Measurements from ENCODE around the gene RFT1. TPM values are rescaled to one million over a fixed set of nuclear protein-coding genes. Genes with fewer than 3 reads are reported as not detected.

Gene RFT1
- total RNA-seq, 1 experiment from 2014 or later: 33.6 TPM

DNA sequence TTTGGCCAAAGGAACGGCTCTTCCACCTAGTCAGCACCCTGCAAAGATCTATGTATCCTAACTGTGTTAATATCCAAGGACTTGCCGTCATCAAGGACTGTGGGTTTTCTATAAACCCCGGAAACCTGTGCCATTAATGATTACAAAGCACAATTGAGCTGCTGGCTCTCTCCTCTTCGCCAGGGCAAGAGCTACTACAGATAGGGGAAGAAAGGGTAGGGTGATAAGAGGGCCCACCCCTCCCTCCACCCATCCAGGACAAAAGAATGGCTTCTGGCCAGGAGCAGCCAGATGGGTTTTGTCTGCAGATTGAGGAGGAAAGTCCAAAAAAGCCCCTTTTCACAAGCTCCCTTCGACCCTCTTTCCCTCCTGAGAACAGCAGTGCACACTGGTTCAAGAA lies 9.9 kb downstream of the RFT1 start:
- Histone ChIP-seq H3K9me2 (ENCODE audit: insufficient read depth) (no peaks in the 10 kb centered on the region), H4K20me1 (ENCODE audit: insufficient read depth) (no peaks in the 10 kb centered on the region), H3K4me2 (ENCODE audit: low read length) (no peak overlapping the region), H3K4me3 (replicated peaks in 1 of 2; ENCODE audit: low read depth in 1 of 2, low read length in 2 of 2) (no peak overlapping the region), H2AFZ (ENCODE audit: low read depth, low read length, poor library complexity, severe bottlenecking) (no peak overlapping the region), H3K4me1 (ENCODE audit: control insufficient read depth in 1 of 2, insufficient read depth in 2 of 2, low read length in 2 of 2) (no peaks in the 10 kb centered on the region), H3K27me3 (ENCODE audit: insufficient read depth, low read length) (no peaks in the 10 kb centered on the region), H3K27ac (ENCODE audit: low read depth, low read length) (no peak overlapping the region), H3K36me3 (ENCODE audit: control insufficient read depth in 1 of 2, insufficient read depth in 2 of 2, low read length in 2 of 2) (peaks cover 43 to 53% of the 10 kb centered on the region in 2 experiments; a peak in 3 of 4 replicates), H3K9me3 (ENCODE audit: control insufficient read depth in 1 of 2, insufficient read depth in 1 of 2, low read depth in 1 of 2, low read length in 2 of 2) (no peaks in the 10 kb centered on the region), H3K79me2 (ENCODE audit: insufficient read depth, low read length) (no peaks in the 10 kb centered on the region), H3K9ac (ENCODE audit: low read length) (no peak overlapping the region)
- no peak for TF ChIP-seq ZNF274 (IDR thresholded peaks at IDR 0.05; ENCODE audit: low read depth, low read length)
- TF ChIP-seq ELF1 (IDR thresholded peaks at IDR 0.05; ENCODE audit: borderline replicate concordance, low read depth): no peak
- no peak for TF ChIP-seq CEBPB (IDR thresholded peaks at IDR 0.05; ENCODE audit: low read depth)
- no peak for TF ChIP-seq MAX (IDR thresholded peaks at IDR 0.05)
- DNase-seq (ENCODE audit: low read depth, low spot score) (no peak), ATAC-seq (no peak)
- RAD21 ChIA-PET (ENCODE audit: low non-redundant PET in 1 of 2, low total read pairs in 2 of 2, uncharacterized antibody in 2 of 2, unreplicated experiment in 2 of 2): no interaction called here
- intact Hi-C loops (cut with micrococcal nuclease): no loop called here
- BruUV-seq (replicated peaks): no TSS peak
- POLR2A ChIA-PET: no interaction called here
- CTCF ChIA-PET: interaction anchor here (1.8 kb wide), 1 partner anchor 14 kb away, joined by 5 read pairs; no protein-coding TSS in a partner anchor

- ATAC-seq (no peak), DNase-seq (ENCODE audit: low read depth, low spot score) (no peak)
- BruUV-seq (replicated peaks): no TSS peak
- Histone ChIP-seq H3K9me3 (ENCODE audit: control insufficient read depth in 1 of 2, insufficient read depth in 1 of 2, low read depth in 1 of 2, low read length in 2 of 2) (no peaks in the 10 kb centered on the region), H3K79me2 (ENCODE audit: insufficient read depth, low read length) (no peaks in the 10 kb centered on the region), H3K4me3 (replicated peaks in 1 of 2; ENCODE audit: low read depth in 1 of 2, low read length in 2 of 2) (no peak overlapping the region), H3K4me2 (ENCODE audit: low read length) (no peak overlapping the region), H3K27ac (ENCODE audit: low read depth, low read length) (no peak overlapping the region), H3K27me3 (ENCODE audit: insufficient read depth, low read length) (no peaks in the 10 kb centered on the region), H3K36me3 (ENCODE audit: control insufficient read depth in 1 of 2, insufficient read depth in 2 of 2, low read length in 2 of 2) (peaks cover 29 to 36% of the 10 kb centered on the region in 2 experiments; a peak in 3 of 4 replicates), H3K9me2 (ENCODE audit: insufficient read depth) (no peaks in the 10 kb centered on the region), H2AFZ (ENCODE audit: low read depth, low read length, poor library complexity, severe bottlenecking) (no peak overlapping the region), H4K20me1 (ENCODE audit: insufficient read depth) (no peaks in the 10 kb centered on the region), H3K4me1 (ENCODE audit: control insufficient read depth in 1 of 2, insufficient read depth in 2 of 2, low read length in 2 of 2) (no peaks in the 10 kb centered on the region), H3K9ac (ENCODE audit: low read length) (no peak overlapping the region)
- ChIA-PET CTCF (interaction anchor here (1.1 kb wide), 1 partner anchor 128 kb away, joined by 3 read pairs; no protein-coding TSS in a partner anchor), POLR2A (no interaction called here), RAD21 (ENCODE audit: low non-redundant PET in 1 of 2, low total read pairs in 2 of 2, uncharacterized antibody in 2 of 2, unreplicated experiment in 2 of 2) (no interaction called here)
- intact Hi-C loops (cut with micrococcal nuclease): loop anchor here (10.0 kb wide), 1 partner anchor 598 kb away; no protein-coding TSS in a partner anchor
- TF ChIP-seq ZBTB33 (IDR thresholded peaks at IDR 0.05; ENCODE audit: extremely low read depth, insufficient replicate concordance, low read length) (no peak), CBX3 (IDR thresholded peaks at IDR 0.05; ENCODE audit: low read depth) (no peak), SRF (IDR thresholded peaks at IDR 0.05; ENCODE audit: low read depth) (no peak), JUND (IDR thresholded peaks at IDR 0.05) (no peak), POLR2AphosphoS5 (IDR thresholded peaks at IDR 0.05; ENCODE audit: low read depth, low read length) (no peak), TCF7L2 (IDR thresholded peaks at IDR 0.05; ENCODE audit: borderline replicate concordance, extremely low read depth, insufficient read depth, insufficient read length) (no peak), POLR2A (IDR thresholded peaks at IDR 0.05; ENCODE audit: borderline replicate concordance, extremely low read depth, insufficient read depth, insufficient read length) (no peak), ZNF274 (IDR thresholded peaks at IDR 0.05; ENCODE audit: low read depth, low read length) (no peak)
- TF ChIP-seq, protein P1, sequence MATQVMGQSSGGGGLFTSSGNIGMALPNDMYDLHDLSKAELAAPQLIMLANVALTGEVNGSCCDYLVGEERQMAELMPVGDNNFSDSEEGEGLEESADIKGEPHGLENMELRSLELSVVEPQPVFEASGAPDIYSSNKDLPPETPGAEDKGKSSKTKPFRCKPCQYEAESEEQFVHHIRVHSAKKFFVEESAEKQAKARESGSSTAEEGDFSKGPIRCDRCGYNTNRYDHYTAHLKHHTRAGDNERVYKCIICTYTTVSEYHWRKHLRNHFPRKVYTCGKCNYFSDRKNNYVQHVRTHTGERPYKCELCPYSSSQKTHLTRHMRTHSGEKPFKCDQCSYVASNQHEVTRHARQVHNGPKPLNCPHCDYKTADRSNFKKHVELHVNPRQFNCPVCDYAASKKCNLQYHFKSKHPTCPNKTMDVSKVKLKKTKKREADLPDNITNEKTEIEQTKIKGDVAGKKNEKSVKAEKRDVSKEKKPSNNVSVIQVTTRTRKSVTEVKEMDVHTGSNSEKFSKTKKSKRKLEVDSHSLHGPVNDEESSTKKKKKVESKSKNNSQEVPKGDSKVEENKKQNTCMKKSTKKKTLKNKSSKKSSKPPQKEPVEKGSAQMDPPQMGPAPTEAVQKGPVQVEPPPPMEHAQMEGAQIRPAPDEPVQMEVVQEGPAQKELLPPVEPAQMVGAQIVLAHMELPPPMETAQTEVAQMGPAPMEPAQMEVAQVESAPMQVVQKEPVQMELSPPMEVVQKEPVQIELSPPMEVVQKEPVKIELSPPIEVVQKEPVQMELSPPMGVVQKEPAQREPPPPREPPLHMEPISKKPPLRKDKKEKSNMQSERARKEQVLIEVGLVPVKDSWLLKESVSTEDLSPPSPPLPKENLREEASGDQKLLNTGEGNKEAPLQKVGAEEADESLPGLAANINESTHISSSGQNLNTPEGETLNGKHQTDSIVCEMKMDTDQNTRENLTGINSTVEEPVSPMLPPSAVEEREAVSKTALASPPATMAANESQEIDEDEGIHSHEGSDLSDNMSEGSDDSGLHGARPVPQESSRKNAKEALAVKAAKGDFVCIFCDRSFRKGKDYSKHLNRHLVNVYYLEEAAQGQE (IDR thresholded peaks at IDR 0.05; ENCODE audit: low read depth): no peak
- TF ChIP-seq, protein P2, sequence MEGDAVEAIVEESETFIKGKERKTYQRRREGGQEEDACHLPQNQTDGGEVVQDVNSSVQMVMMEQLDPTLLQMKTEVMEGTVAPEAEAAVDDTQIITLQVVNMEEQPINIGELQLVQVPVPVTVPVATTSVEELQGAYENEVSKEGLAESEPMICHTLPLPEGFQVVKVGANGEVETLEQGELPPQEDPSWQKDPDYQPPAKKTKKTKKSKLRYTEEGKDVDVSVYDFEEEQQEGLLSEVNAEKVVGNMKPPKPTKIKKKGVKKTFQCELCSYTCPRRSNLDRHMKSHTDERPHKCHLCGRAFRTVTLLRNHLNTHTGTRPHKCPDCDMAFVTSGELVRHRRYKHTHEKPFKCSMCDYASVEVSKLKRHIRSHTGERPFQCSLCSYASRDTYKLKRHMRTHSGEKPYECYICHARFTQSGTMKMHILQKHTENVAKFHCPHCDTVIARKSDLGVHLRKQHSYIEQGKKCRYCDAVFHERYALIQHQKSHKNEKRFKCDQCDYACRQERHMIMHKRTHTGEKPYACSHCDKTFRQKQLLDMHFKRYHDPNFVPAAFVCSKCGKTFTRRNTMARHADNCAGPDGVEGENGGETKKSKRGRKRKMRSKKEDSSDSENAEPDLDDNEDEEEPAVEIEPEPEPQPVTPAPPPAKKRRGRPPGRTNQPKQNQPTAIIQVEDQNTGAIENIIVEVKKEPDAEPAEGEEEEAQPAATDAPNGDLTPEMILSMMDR (IDR thresholded peaks at IDR 0.05 in 2 of 3, conservative IDR thresholded peaks at IDR 0.05 in 1 of 3; ENCODE audit: borderline replicate concordance in 1 of 3, insufficient read depth in 1 of 3, low read depth in 2 of 3, low read length in 2 of 3): no peak
Measured at GRCh38 chr3:53116956-53117355, 13.3 kb downstream of the RFT1 start.
